SK-N-SH (cell line): ENCODE results near the gene NADSYN1. TPM values are rescaled to one million over a fixed set of nuclear protein-coding genes. Genes with fewer than 3 reads are reported as not detected.

Source experiments
- CTCF ChIA-PET: fragments of 300-600, 350-600 bp; formaldehyde crosslinking; extraction: SDS; loops from one replicate; lab custom pipeline; 2021; lab: Yijun Ruan, JAX
- POLR2A ChIA-PET: fragments of 350-600 bp; sonication (Branson Sonifier 250); formaldehyde crosslinking; extraction: SDS; loops from one replicate; lab custom pipeline; 2020; ENCODE audit warnings: antibody characterized with exemption, inconsistent platforms; lab: Yijun Ruan, JAX
- DNase-seq: peaks from one replicate; pipeline ENCODE4 v3.0.0; 2012
- H2AFZ ChIP-seq: fragments of 200-600 bp; sonication (generic); 2 replicates; pipeline ENCODE4 v1.8.1; 2016; ENCODE audit warnings: antibody characterized with exemption, mild to moderate bottlenecking, low read depth
- H3F3A ChIP-seq: fragments of 200-600 bp; sonication (generic); replicated peaks from 2 replicates; pipeline ENCODE3; 2016; ENCODE audit warnings: antibody characterized with exemption, mild to moderate bottlenecking; ENCODE audit not compliant: insufficient read depth
- H3K27ac ChIP-seq, 2 experiments: fragments of 200-500 bp in 1 of 2; fragments of 200-600 bp in 1 of 2; sonication (Bioruptor generic) in 1 of 2; sonication (generic), shearing (Covaris generic) in 1 of 2; 2 replicates each; pipeline versions ENCODE4 v1.5.1 to v1.6.1; 2014 to 2016; ENCODE audit warnings: low read depth in 2 of 2, inconsistent platforms in 1 of 2, low read length in 1 of 2, mild to moderate bottlenecking in 1 of 2, mixed read lengths in 1 of 2
- H3K27me3 ChIP-seq: fragments of 200-600 bp; sonication (generic), shearing (Covaris generic); 2 replicates; pipeline ENCODE4 v1.6.1; 2016; ENCODE audit warnings: mixed run types; ENCODE audit not compliant: insufficient read depth
- H3K36me3 ChIP-seq, 2 experiments: fragments of 200-500 bp in 1 of 2; fragments of 200-600 bp in 1 of 2; sonication (Bioruptor generic) in 1 of 2; sonication (generic) in 1 of 2; replicated peaks in 1 of 2; 2 replicates each; pipeline versions ENCODE3 to v1.5.1; 2014 to 2016; ENCODE audit warnings: low read length in 1 of 2, mild to moderate bottlenecking in 1 of 2; ENCODE audit not compliant: insufficient read depth in 2 of 2, control insufficient read depth in 1 of 2
- H3K4me1 ChIP-seq, 2 experiments: fragments of 200-500 bp in 1 of 2; fragments of 200-600 bp in 1 of 2; sonication (Bioruptor generic) in 1 of 2; sonication (generic), shearing (Covaris generic) in 1 of 2; 2 replicates each; pipeline versions ENCODE4 v1.5.1 to v1.6.1; 2014 to 2016; ENCODE audit warnings: low read depth in 1 of 2, low read length in 1 of 2, mixed run types in 1 of 2; ENCODE audit not compliant: insufficient read depth in 2 of 2, control insufficient read depth in 1 of 2
- H3K4me2 ChIP-seq: fragments of 200-600 bp; sonication (generic), shearing (Covaris generic); 2 replicates; pipeline ENCODE4 v1.6.1; 2017; ENCODE audit warnings: mixed run types
- H3K4me3 ChIP-seq, 2 experiments: fragments of 200-500 bp in 1 of 2; fragments of 200-600 bp in 1 of 2; sonication (Bioruptor generic) in 1 of 2; sonication (generic), shearing (Covaris generic) in 1 of 2; 2 replicates each; pipeline versions ENCODE4 v1.5.1 to v1.8.1; 2014 to 2016; ENCODE audit warnings: low read depth in 2 of 2, inconsistent platforms in 1 of 2, low read length in 1 of 2, mild to moderate bottlenecking in 1 of 2, mixed read lengths in 1 of 2, moderate library complexity in 1 of 2
- H3K79me2 ChIP-seq: fragments of 200-600 bp; sonication (generic); 2 replicates; pipeline ENCODE4 v1.8.1; 2017; ENCODE audit warnings: mild to moderate bottlenecking; ENCODE audit not compliant: insufficient read depth
- H3K9ac ChIP-seq: fragments of 200-600 bp; sonication (generic); 2 replicates; pipeline ENCODE4 v1.6.1; 2017; ENCODE audit warnings: mixed run types
- H3K9me2 ChIP-seq: fragments of 200-600 bp; sonication (generic); 2 replicates; pipeline ENCODE4 v1.6.1; 2017; ENCODE audit warnings: mixed run types
- H3K9me3 ChIP-seq: fragments of 200-600 bp; sonication (generic); 2 replicates; pipeline ENCODE4 v1.6.1; 2017; ENCODE audit warnings: mixed run types, mild to moderate bottlenecking, moderate library complexity
- H4K20me1 ChIP-seq: fragments of 200-600 bp; sonication (generic); 2 replicates; pipeline ENCODE4 v1.6.1; 2017; ENCODE audit warnings: mild to moderate bottlenecking, mixed run types; ENCODE audit not compliant: insufficient read depth
- CHD2 ChIP-seq: fragments of 150-350 bp; IDR thresholded peaks from 2 replicates; pipeline ENCODE4 v1.6.1; 2018; ENCODE audit warnings: low read length; ENCODE audit not compliant: partially characterized antibody
- EP300 ChIP-seq, 2 experiments: IDR thresholded peaks; 2 replicates each; pipeline versions ENCODE4 v1.4.0 to v1.6.1; 2012; ENCODE audit warnings: borderline replicate concordance in 1 of 2, low read depth in 1 of 2, low read length in 1 of 2
- EZH2phosphoT487 ChIP-seq: fragments of 200-600 bp; sonication (generic); IDR thresholded peaks from 2 replicates; pipeline ENCODE4 v1.6.1; 2017; ENCODE audit warnings: low read depth, mixed run types, mild to moderate bottlenecking, antibody characterized with exemption, moderate library complexity, borderline replicate concordance
- GATA2 ChIP-seq: sonication (generic); formaldehyde crosslinking; IDR thresholded peaks from 2 replicates; pipeline ENCODE4 v1.5.0; 2020; ENCODE audit warnings: mild to moderate bottlenecking, missing genetic modification reagents
- JUND ChIP-seq: IDR thresholded peaks from 2 replicates; pipeline ENCODE4 v1.4.0; 2012
- MEF2A ChIP-seq: IDR thresholded peaks from 2 replicates; pipeline ENCODE4 v1.4.0; 2012; ENCODE audit warnings: low read depth, borderline replicate concordance
- NFIC ChIP-seq: IDR thresholded peaks from 2 replicates; pipeline ENCODE4 v1.4.0; 2012; ENCODE audit warnings: borderline replicate concordance
- NRF1 ChIP-seq: IDR thresholded peaks from 2 replicates; pipeline ENCODE4 v1.6.1; 2012; ENCODE audit warnings: low read depth, mild to moderate bottlenecking, low read length
- POLR2AphosphoS5 ChIP-seq: IDR thresholded peaks from 2 replicates; pipeline ENCODE4 v1.6.1; 2012; ENCODE audit warnings: low read depth, low read length
- RCOR1 ChIP-seq: fragments of 150-350 bp; IDR thresholded peaks from 2 replicates; pipeline ENCODE4 v1.6.1; 2017; ENCODE audit warnings: antibody characterized with exemption, low read length
- RXRA ChIP-seq: IDR thresholded peaks from 2 replicates; pipeline ENCODE4 v1.4.0; 2012; ENCODE audit warnings: low read depth, mild to moderate bottlenecking, borderline replicate concordance
- SIN3A ChIP-seq: IDR thresholded peaks from 2 replicates; pipeline ENCODE4 v1.6.1; 2012; ENCODE audit warnings: low read depth, mild to moderate bottlenecking, low read length, moderate library complexity, borderline replicate concordance
- TAF1 ChIP-seq: IDR thresholded peaks from 2 replicates; pipeline ENCODE4 v1.6.1; 2012; ENCODE audit warnings: low read depth, mild to moderate bottlenecking, low read length, moderate library complexity, borderline replicate concordance
- TCF12 ChIP-seq: IDR thresholded peaks from 2 replicates; pipeline ENCODE4 v1.4.0; 2012
- YY1 ChIP-seq: IDR thresholded peaks from 2 replicates; pipeline ENCODE4 v1.4.0; 2012; ENCODE audit warnings: low read depth, mild to moderate bottlenecking
- WGBS: methylation state at CpG from one replicate; pipeline ENCODE4 v1.1.6; 2017; ENCODE audit warnings: low lambda C conversion rate; 5-methylcytosine and 5-hydroxymethylcytosine counted together
- polyA plus RNA-seq, 3 experiments: library from polyadenylated mRNA; depleted of rRNA; stranded (reverse); fragments of >200 nt; gene quantifications; 2 replicates each; pipeline ENCODE4 v1.2.3, GENCODE V29; 2012
- TF ChIP-seq, protein P1 (sequence below): IDR thresholded peaks from 2 replicates; pipeline ENCODE4 v1.4.0; 2012; ENCODE audit warnings: low read depth, borderline replicate concordance
- TF ChIP-seq, protein P2 (sequence below): fragments of 200-600 bp; sonication (generic); IDR thresholded peaks from 2 replicates; pipeline ENCODE4 v1.6.1; 2017; ENCODE audit warnings: antibody characterized with exemption, mild to moderate bottlenecking, moderate library complexity
- TF ChIP-seq, protein P3 (sequence below): fragments of 150-350 bp; IDR thresholded peaks from 2 replicates; pipeline ENCODE4 v1.6.1; 2017; ENCODE audit warnings: antibody characterized with exemption, low read length, low read depth, borderline replicate concordance
- TF ChIP-seq, protein P4 (sequence below): IDR thresholded peaks from 2 replicates; pipeline ENCODE4 v1.4.0; 2012; ENCODE audit warnings: low read depth, borderline replicate concordance
- TF ChIP-seq, protein P5 (sequence below): IDR thresholded peaks from 2 replicates; pipeline ENCODE4 v1.6.1; 2012; ENCODE audit warnings: mild to moderate bottlenecking, low read depth, low read length, moderate library complexity

Gene NADSYN1
- polyA plus RNA-seq, 1 of the 3 experiments (the other 2 are of a cell fraction): 62.5 TPM

DNA sequence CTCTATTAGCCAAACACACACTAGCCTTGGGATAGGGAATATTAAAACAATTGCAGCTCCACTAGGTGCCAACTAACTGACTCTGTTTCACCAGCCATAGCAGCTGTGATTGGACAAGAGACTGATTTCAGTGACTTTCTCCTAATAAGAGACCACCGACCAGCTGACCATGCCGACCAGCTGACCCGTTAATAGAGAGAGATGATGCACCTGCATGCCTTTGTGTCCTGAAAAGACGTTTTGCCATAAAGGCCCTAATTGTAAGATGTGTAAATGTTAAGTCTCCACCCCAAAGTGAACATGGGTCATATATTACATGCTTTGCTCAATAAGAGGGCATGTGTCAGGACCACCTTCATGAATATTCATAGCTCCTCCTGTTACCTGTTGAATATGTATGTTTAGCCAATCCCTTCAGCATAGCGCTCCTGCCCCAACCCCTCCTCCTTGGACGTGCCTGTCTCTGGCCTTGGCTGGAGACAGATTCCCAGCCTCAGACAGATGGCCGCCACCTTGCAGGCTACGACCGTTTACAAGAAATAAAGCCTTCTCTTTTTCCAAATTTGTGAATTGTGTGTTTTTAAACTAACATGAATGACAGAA is 1.3 kb upstream of the NADSYN1 start:
- H3K4me1 ChIP-seq: peaks cover 4 to 31% of the 10 kb centered on the region in 2 experiments; a peak in 3 of 4 replicates
- ChIA-PET CTCF (interaction anchor here (1.4 kb wide), 2 partner anchors 53 to 112 kb away, joined by 3 to 4 read pairs; no protein-coding TSS in a partner anchor), POLR2A (no interaction called here)
- no peak overlapping the region for H3K4me2 ChIP-seq
- no peaks in the 10 kb centered on the region for H3K9me2 ChIP-seq
- no peak overlapping the region for H3K27ac ChIP-seq
- peaks cover 5% of the 10 kb centered on the region for H4K20me1 ChIP-seq
- no peak overlapping the region for H3K9ac ChIP-seq
- H3K27me3 ChIP-seq: no peaks in the 10 kb centered on the region
- TF ChIP-seq YY1 (no peak), POLR2AphosphoS5 (no peak), SIN3A (no peak), RXRA (no peak), GATA2 (no peak), CHD2 (no peak), EP300 (IDR thresholded peaks at IDR 0.05; ENCODE audit: borderline replicate concordance in 1 of 2, low read depth in 1 of 2, low read length in 1 of 2) (no peak), EZH2phosphoT487 (no peak), TCF12 (no peak), JUND (no peak), NRF1 (no peak), MEF2A (no peak), TAF1 (no peak), NFIC (no peak), RCOR1 (no peak)
- TF ChIP-seq, protein P1, sequence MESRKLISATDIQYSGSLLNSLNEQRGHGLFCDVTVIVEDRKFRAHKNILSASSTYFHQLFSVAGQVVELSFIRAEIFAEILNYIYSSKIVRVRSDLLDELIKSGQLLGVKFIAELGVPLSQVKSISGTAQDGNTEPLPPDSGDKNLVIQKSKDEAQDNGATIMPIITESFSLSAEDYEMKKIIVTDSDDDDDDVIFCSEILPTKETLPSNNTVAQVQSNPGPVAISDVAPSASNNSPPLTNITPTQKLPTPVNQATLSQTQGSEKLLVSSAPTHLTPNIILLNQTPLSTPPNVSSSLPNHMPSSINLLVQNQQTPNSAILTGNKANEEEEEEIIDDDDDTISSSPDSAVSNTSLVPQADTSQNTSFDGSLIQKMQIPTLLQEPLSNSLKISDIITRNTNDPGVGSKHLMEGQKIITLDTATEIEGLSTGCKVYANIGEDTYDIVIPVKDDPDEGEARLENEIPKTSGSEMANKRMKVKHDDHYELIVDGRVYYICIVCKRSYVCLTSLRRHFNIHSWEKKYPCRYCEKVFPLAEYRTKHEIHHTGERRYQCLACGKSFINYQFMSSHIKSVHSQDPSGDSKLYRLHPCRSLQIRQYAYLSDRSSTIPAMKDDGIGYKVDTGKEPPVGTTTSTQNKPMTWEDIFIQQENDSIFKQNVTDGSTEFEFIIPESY: no peak
- TF ChIP-seq, protein P2, sequence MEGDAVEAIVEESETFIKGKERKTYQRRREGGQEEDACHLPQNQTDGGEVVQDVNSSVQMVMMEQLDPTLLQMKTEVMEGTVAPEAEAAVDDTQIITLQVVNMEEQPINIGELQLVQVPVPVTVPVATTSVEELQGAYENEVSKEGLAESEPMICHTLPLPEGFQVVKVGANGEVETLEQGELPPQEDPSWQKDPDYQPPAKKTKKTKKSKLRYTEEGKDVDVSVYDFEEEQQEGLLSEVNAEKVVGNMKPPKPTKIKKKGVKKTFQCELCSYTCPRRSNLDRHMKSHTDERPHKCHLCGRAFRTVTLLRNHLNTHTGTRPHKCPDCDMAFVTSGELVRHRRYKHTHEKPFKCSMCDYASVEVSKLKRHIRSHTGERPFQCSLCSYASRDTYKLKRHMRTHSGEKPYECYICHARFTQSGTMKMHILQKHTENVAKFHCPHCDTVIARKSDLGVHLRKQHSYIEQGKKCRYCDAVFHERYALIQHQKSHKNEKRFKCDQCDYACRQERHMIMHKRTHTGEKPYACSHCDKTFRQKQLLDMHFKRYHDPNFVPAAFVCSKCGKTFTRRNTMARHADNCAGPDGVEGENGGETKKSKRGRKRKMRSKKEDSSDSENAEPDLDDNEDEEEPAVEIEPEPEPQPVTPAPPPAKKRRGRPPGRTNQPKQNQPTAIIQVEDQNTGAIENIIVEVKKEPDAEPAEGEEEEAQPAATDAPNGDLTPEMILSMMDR: no peak
- TF ChIP-seq, protein P3, sequence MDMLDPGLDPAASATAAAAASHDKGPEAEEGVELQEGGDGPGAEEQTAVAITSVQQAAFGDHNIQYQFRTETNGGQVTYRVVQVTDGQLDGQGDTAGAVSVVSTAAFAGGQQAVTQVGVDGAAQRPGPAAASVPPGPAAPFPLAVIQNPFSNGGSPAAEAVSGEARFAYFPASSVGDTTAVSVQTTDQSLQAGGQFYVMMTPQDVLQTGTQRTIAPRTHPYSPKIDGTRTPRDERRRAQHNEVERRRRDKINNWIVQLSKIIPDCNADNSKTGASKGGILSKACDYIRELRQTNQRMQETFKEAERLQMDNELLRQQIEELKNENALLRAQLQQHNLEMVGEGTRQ: no peak
- TF ChIP-seq, protein P4, sequence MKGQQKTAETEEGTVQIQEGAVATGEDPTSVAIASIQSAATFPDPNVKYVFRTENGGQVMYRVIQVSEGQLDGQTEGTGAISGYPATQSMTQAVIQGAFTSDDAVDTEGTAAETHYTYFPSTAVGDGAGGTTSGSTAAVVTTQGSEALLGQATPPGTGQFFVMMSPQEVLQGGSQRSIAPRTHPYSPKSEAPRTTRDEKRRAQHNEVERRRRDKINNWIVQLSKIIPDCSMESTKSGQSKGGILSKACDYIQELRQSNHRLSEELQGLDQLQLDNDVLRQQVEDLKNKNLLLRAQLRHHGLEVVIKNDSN: no peak
- TF ChIP-seq, protein P5, sequence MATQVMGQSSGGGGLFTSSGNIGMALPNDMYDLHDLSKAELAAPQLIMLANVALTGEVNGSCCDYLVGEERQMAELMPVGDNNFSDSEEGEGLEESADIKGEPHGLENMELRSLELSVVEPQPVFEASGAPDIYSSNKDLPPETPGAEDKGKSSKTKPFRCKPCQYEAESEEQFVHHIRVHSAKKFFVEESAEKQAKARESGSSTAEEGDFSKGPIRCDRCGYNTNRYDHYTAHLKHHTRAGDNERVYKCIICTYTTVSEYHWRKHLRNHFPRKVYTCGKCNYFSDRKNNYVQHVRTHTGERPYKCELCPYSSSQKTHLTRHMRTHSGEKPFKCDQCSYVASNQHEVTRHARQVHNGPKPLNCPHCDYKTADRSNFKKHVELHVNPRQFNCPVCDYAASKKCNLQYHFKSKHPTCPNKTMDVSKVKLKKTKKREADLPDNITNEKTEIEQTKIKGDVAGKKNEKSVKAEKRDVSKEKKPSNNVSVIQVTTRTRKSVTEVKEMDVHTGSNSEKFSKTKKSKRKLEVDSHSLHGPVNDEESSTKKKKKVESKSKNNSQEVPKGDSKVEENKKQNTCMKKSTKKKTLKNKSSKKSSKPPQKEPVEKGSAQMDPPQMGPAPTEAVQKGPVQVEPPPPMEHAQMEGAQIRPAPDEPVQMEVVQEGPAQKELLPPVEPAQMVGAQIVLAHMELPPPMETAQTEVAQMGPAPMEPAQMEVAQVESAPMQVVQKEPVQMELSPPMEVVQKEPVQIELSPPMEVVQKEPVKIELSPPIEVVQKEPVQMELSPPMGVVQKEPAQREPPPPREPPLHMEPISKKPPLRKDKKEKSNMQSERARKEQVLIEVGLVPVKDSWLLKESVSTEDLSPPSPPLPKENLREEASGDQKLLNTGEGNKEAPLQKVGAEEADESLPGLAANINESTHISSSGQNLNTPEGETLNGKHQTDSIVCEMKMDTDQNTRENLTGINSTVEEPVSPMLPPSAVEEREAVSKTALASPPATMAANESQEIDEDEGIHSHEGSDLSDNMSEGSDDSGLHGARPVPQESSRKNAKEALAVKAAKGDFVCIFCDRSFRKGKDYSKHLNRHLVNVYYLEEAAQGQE: no peak
- H3K36me3 ChIP-seq: peaks cover 15 to 20% of the 10 kb centered on the region in 2 experiments
- H3K4me3 ChIP-seq: no peak overlapping the region
- WGBS: 91% methylated on average over 8 of the region's 9 CpGs
- H2AFZ ChIP-seq: no peak overlapping the region
- H3K9me3 ChIP-seq: peaks cover 3% of the 10 kb centered on the region; the same call in 1 of the 2 replicates
- no peak for DNase-seq
- peaks cover 12% of the 10 kb centered on the region for H3F3A ChIP-seq
- H3K79me2 ChIP-seq: peaks cover 31% of the 10 kb centered on the region
